Right lobe of liver (tissue), 4 donors: ENCODE data around the gene SLC48A1.

Experiments used
- POLR2A ChIP-seq: fragments of 450-650 bp; IDR thresholded peaks from one replicate; pipeline ENCODE4 v1.6.1; 2017; ENCODE audit warnings: antibody characterized with exemption, mild to moderate bottlenecking
- TF ChIP-seq, protein P1 (sequence below), 4 donors: fragments of 200-600 bp in 3 of 4; fragments of 450-650 bp in 1 of 4; IDR thresholded peaks; one replicate each; pipeline versions ENCODE4 v1.5.1 to v1.8.0; 2016 to 2022; ENCODE audit warnings: antibody characterized with exemption in 4 of 4, mild to moderate bottlenecking in 2 of 4
- donor health status: DM: no; HTN: no; CAD: no.
- donor health status: DM: no; HTN: no; CAD: no.
- donor health status: DM: no; HTN: yes; CAD: no.

DNA sequence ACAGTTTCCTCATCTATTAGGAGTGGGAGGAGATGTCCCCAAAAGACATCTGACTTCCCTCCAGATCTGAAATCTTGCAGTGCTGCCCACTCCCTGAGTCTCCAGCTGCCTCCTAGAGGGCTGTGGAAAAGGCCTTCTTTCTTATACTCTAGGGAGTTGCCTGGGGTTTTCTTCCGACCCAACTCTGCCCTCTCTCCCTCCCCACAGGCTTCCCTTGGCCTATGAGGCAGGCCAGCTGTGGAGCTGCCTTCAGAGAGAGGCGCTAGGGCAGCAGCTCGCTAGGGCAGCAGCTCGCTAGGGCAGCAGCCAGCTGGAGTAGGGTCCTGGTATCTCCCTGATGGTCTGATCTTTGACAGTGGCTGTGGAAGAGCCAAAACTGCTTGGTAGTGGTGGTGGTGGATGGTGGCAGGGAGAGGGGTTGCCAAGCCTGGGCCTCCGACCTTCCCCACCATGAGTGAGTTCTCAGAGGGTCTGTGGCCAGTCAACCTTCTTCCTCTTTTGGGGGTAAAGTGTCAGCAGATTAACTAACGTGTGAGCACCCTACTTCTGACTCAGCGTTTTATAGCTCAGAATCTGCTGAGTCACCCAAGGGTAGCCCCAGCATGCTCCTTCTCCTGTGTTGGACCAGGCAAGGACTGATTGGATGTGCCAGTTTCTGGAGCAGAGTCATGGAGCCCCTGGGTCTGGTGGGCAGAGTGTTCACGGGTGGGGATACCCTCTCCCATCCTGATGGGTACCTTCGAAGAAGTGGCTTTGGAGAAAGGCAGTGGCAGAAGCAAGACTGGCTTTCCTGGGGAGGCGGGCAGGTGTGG is 2.3 kb downstream of the SLC48A1 start:
- TF ChIP-seq, protein P1, sequence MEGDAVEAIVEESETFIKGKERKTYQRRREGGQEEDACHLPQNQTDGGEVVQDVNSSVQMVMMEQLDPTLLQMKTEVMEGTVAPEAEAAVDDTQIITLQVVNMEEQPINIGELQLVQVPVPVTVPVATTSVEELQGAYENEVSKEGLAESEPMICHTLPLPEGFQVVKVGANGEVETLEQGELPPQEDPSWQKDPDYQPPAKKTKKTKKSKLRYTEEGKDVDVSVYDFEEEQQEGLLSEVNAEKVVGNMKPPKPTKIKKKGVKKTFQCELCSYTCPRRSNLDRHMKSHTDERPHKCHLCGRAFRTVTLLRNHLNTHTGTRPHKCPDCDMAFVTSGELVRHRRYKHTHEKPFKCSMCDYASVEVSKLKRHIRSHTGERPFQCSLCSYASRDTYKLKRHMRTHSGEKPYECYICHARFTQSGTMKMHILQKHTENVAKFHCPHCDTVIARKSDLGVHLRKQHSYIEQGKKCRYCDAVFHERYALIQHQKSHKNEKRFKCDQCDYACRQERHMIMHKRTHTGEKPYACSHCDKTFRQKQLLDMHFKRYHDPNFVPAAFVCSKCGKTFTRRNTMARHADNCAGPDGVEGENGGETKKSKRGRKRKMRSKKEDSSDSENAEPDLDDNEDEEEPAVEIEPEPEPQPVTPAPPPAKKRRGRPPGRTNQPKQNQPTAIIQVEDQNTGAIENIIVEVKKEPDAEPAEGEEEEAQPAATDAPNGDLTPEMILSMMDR (IDR thresholded peaks at IDR 0.05), result no peak
- no peak for TF ChIP-seq POLR2A
